Calu3 (cell line): ENCODE results near the gene RABAC1. TPM values are rescaled to one million over a fixed set of nuclear protein-coding genes. Genes with fewer than 3 reads are reported as not detected.

Experiments used
- BruUV-seq: library from RNA; stranded (reverse); fragments of 400-500 nt; replicated peaks from 2 replicates; lab custom pipeline; 2021; lab: Mats Ljungman, UMichigan
- CTCF ChIA-PET: fragments of 300-600 bp; sonication (Branson Sonifier 250); formaldehyde crosslinking; loops from one replicate; lab custom pipeline; 2022; ENCODE audit warnings: antibody characterized with exemption; lab: Charles Lee
- DNase-seq: peaks from one replicate; pipeline ENCODE4 v3.0.0; 2022
- H3K27ac Mint-ChIP-seq: one replicate; pipeline ENCODE4 v1.8.0; 2022; ENCODE audit warnings: mixed read lengths; ENCODE audit not compliant: unreplicated experiment
- H3K27me3 Mint-ChIP-seq: one replicate; pipeline ENCODE4 v1.8.0; 2022; ENCODE audit warnings: mixed read lengths; ENCODE audit not compliant: unreplicated experiment
- H3K36me3 Mint-ChIP-seq: one replicate; pipeline ENCODE4 v1.8.0; 2022; ENCODE audit warnings: mild to moderate bottlenecking, moderate library complexity, mixed read lengths; ENCODE audit not compliant: insufficient read depth, unreplicated experiment
- H3K4me1 Mint-ChIP-seq: one replicate; pipeline ENCODE4 v1.8.0; 2022; ENCODE audit warnings: mild to moderate bottlenecking, low read depth, mixed read lengths; ENCODE audit not compliant: unreplicated experiment
- H3K4me3 Mint-ChIP-seq: one replicate; pipeline ENCODE4 v1.8.0; 2022; ENCODE audit warnings: mild to moderate bottlenecking, low read depth, moderate library complexity, mixed read lengths; ENCODE audit not compliant: unreplicated experiment
- H3K9me3 Mint-ChIP-seq: one replicate; pipeline ENCODE4 v1.8.0; 2022; ENCODE audit warnings: low read depth, mixed read lengths; ENCODE audit not compliant: unreplicated experiment
- CTCF ChIP-seq: fragments of 200-600 bp; IDR thresholded peaks from one replicate; pipeline ENCODE4 v1.8.0; 2022; ENCODE audit warnings: antibody characterized with exemption; ENCODE audit not compliant: unreplicated experiment
- intact Hi-C: fragments of 100-400 bp; cut with micrococcal nuclease; formaldehyde crosslinking; loops from one replicate; pipeline ENCODE4 v1.10.0; 2022; ENCODE audit not compliant: unreplicated experiment
- total RNA-seq: library from RNA; stranded (reverse); gene quantifications from 2 replicates; pipeline ENCODE4 v1.2.3, GENCODE V29; 2022

The RABAC1 gene
- total RNA-seq, 1 experiment from 2014 or later: 116 TPM

- CTCF ChIA-PET: interaction anchor here (0.5 to 2.7 kb wide), 13 partner anchors 23 to 611 kb away, joined by 3 to 16 read pairs (median 3); partner anchors contain the start of gene RPS19
- Mint-ChIP-seq H3K36me3 (peaks cover 24% of the 10 kb centered on the region), H3K9me3 (no peaks in the 10 kb centered on the region), H3K4me1 (peaks cover 23% of the 10 kb centered on the region), H3K4me3 (peak overlapping the region; percentile 80), H3K27me3 (no peaks in the 10 kb centered on the region), H3K27ac (peak overlapping the region; percentile 68)
- intact Hi-C loops: loop anchor here (10.0 kb wide), 1 partner anchor 164 kb away; the partner anchor contains the start of gene CEACAM3
- BruUV-seq: TSS peak; percentile 72
- no peak for TF ChIP-seq CTCF
- peak; percentile 95 for DNase-seq
Observed at GRCh38 chr19:41958367-41959055, 610 bp downstream of the RABAC1 start.

GRCh38 chr19:41957838-41958366 lies 1.2 kb downstream of the RABAC1 start:
- DNase-seq: peak; percentile 89
- peaks cover 23% of the 10 kb centered on the region for H3K4me1 Mint-ChIP-seq
- intact Hi-C loops: loop anchor here (1.0 to 10.0 kb wide), 2 partner anchors 85 to 163 kb away; partner anchors contain the start of gene CEACAM3
- H3K9me3 Mint-ChIP-seq: no peaks in the 10 kb centered on the region
- no peaks in the 10 kb centered on the region for H3K27me3 Mint-ChIP-seq
- H3K36me3 Mint-ChIP-seq: peaks cover 24% of the 10 kb centered on the region
- CTCF ChIA-PET: interaction anchor here (0.5 to 2.7 kb wide), 12 partner anchors 54 to 610 kb away, joined by 3 to 16 read pairs (median 4); partner anchors contain the start of gene RPS19
- TF ChIP-seq CTCF: peak; percentile 81
- peak overlapping the region; percentile 68 for H3K27ac Mint-ChIP-seq
- peak overlapping the region; percentile 80 for H3K4me3 Mint-ChIP-seq
- no TSS peak for BruUV-seq

DNA sequence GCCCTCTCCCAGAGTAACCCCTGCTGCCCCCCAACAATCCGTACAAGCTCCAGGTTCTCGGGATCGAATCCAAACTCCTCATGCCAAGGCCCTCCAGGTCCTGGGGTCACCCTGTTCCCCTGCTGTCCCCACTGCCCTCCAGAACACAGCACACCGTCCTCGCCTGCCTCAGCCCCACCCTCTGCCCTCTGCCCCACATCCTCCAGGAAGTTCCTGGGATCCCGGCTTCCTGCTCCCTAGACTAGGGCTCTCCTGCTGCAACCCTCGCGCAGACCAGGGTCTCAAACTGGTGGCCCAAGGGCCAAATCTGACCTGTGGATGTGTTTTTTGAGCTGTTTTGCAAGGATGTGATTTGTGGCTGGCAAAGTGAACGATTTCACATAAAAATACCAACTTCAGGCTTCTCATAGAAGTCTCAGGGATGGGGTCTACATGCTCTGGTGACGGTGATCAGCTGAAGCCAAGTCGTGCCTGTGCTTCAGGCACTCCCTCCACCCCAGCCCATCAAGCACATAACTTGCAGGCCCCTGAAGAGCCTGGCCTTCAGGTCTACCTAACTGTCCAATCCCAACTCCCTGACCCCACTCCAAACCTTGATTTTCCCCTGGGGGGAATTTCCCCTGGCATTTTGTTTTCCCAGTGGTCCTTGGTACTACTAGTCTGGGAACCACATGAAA lies 1.8 kb downstream of the RABAC1 start:
- BruUV-seq: no TSS peak
- Mint-ChIP-seq H3K27ac (peak overlapping the region; percentile 68), H3K4me1 (peaks cover 23% of the 10 kb centered on the region), H3K9me3 (no peaks in the 10 kb centered on the region), H3K36me3 (peaks cover 24% of the 10 kb centered on the region), H3K4me3 (peak overlapping the region; percentile 80), H3K27me3 (no peaks in the 10 kb centered on the region)
- no peak for TF ChIP-seq CTCF
- intact Hi-C loops: loop anchor here (1.0 to 10.0 kb wide), 2 partner anchors 84 to 162 kb away; partner anchors contain the start of gene CEACAM3
- CTCF ChIA-PET: interaction anchor here (0.6 to 2.7 kb wide), 9 partner anchors 54 to 280 kb away, joined by 3 to 16 read pairs (median 5); partner anchors contain the start of gene RPS19
- DNase-seq: no peak

GRCh38 chr19:41956621-41957020 lies 2.5 kb downstream of the RABAC1 start:
- Mint-ChIP-seq H3K27me3 (no peaks in the 10 kb centered on the region), H3K9me3 (no peaks in the 10 kb centered on the region), H3K36me3 (peaks cover 24% of the 10 kb centered on the region), H3K27ac (no peak overlapping the region), H3K4me1 (peaks cover 27% of the 10 kb centered on the region), H3K4me3 (no peak overlapping the region)
- no peak for DNase-seq
- CTCF ChIA-PET: interaction anchor here (1.3 to 2.2 kb wide), 4 partner anchors 69 to 97 kb away, joined by 3 to 16 read pairs (median 6); partner anchors contain the start of gene RPS19
- no peak for TF ChIP-seq CTCF
- intact Hi-C loops: loop anchor here (1.0 to 10.0 kb wide), 2 partner anchors 83 to 162 kb away; partner anchors contain the start of gene CEACAM3
- BruUV-seq: no TSS peak
